ENCODE measurements around the gene RGMB.

DNA sequence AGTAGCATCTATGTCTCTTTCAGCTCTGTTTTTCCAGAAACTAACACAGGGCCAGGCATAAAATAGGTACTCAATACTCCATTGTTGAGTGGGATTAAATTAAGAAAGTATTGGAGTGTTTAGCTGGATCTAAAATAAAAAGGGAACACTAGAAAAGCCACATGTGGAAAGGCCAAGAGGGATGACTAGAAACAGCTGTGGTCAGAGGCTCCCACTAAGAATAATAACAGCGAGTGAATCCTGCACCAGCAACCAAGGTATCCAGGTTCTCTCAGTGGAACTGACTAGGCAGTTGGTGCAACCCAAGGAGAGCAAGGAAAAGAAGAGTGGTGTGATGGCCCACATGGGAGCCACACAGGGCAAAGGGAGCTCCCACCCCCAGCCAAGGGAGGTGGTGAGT lies 31.5 kb upstream of the RGMB start:
- no peak for TF ChIP-seq POLR2AphosphoS5 (IDR thresholded peaks at IDR 0.05)
- TF ChIP-seq POLR2A (IDR thresholded peaks at IDR 0.05): no peak
- TF ChIP-seq, protein P1, sequence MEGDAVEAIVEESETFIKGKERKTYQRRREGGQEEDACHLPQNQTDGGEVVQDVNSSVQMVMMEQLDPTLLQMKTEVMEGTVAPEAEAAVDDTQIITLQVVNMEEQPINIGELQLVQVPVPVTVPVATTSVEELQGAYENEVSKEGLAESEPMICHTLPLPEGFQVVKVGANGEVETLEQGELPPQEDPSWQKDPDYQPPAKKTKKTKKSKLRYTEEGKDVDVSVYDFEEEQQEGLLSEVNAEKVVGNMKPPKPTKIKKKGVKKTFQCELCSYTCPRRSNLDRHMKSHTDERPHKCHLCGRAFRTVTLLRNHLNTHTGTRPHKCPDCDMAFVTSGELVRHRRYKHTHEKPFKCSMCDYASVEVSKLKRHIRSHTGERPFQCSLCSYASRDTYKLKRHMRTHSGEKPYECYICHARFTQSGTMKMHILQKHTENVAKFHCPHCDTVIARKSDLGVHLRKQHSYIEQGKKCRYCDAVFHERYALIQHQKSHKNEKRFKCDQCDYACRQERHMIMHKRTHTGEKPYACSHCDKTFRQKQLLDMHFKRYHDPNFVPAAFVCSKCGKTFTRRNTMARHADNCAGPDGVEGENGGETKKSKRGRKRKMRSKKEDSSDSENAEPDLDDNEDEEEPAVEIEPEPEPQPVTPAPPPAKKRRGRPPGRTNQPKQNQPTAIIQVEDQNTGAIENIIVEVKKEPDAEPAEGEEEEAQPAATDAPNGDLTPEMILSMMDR (IDR thresholded peaks at IDR 0.05): no peak
